Stimulated activated CD8-positive, alpha-beta memory T cell treated with anti-CD3 and anti-CD28 coated beads, Interleukin-2, amount 100 ng/mL, for 48 hours (primary cell): ENCODE results near the gene SEMA3F.
A peak's percentile ranks its signal among the peaks of the same experiment; 100 is the strongest.

Source experiments
- DNase-seq, 2 donors: peaks; one replicate each; pipeline ENCODE4 v3.0.0-alpha.2; 2020; ENCODE audit warnings: low read depth in 2 of 2

Gene SEMA3F

DNA sequence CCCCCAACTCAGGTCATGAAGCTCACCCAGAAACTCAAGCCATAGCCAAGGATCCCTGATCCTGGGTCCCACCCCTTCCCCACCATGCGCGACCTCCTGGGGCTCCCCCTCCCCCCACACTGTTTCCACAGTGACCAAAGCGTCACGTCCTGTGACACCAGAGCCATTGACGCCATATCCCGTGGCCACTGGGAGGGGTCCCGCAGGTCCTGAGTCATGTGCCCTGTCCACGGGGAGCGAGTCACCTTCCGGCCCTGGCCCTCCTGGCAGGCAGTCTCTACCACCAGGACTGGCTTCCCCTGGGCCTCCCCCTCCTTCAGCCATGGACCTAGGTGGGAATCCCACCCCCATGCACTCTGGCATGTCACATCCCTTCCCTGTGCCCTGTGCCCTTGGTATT is 15.6 kb downstream of the SEMA3F start:
- no peak for DNase-seq

DNA sequence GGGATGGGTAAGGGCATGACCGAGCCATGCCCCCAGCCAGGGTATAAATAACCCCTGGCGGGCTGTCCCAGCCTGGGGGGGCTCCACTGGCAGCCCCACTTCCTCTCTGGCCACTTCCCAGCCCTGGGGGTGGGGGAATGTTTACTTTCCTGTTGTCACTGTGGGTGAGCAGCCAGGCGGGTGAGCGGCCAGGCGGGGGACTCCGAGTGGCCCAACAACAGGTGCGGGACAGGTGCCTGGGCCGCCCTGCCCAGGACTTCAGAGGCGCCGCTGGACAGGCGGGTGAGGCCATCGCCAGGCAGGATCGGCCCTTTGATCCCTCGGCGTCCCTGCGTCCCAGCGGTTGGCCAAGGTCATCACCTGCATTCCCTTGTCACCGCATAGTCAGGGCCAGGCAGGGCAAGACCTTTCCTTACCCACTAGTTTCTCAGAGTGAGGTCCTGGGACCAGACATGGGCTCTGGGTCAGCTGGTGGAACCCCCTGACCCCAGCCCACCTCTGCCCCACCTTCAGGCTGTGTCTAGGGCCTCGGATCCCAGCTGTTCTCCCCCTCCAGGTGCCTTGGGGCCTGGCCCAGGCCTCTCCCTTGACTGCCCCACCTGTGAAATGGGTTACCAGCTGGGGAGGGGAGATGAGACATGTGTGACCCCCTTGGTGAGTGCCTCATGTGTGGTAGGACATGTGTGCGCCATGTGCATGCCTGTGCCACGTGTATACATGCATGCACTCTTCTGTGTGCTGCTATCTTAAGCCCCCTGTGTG is 16.6 kb downstream of the SEMA3F start:
- no peak for DNase-seq

DNA sequence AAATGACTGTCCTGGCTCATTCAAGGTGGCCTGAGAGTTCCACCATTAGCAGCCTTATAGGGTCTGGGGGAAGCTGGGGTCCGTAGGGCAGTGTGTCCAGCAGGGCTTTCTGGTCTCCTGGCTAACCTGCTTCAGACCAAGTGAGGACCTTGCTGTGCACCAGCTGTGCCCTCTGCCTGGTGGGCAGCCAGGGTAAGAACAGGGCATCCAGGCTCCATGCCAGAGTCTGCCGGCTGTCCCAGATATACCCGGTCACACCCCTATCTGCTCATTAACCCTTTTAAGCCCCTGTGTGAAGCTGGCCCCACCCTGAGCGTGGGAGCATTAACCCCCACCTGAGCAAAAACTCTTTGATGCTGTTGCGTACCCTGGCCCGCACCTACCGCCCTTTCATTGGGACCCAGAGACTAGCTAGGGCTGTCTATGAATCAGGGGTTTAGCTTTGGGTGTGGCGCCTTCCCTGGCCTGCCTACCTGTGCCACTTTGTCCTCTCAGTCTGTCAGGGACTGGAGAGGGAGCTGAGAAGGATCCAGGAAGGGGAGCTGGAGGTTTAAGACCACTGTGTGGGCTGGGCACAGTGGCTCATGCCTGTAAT is 17.6 kb downstream of the SEMA3F start:
- DNase-seq: no peak

GRCh38 chr3:50173685-50174516 is 18.8 kb downstream of the SEMA3F start:
- no peak for DNase-seq

GRCh38 chr3:50174517-50174895 is 19.4 kb downstream of the SEMA3F start:
- no peak for DNase-seq

- no peak for DNase-seq
Measured at GRCh38 chr3:50174947-50175524, 19.9 kb downstream of the SEMA3F start.

DNA sequence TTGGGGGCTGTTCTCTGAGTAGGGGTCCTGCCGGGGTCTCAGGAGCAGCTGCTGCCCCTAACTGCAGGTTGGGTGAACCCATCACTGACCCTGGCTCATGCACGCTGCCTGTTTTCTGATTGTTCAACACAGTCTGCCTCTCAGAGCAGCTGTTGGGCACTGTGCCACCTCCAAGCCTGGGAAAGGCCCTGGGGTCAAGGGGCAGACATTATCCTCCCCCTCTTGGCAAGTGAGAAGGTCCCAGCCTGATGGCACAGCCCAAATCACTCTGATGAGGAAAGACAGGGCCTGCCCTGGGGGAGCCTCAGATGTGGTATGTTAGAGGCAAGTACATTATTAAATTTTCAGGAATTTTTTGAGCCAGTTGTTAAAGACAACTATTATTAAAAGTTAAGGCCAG is 22.2 kb downstream of the SEMA3F start:
- no peak for DNase-seq

DNA sequence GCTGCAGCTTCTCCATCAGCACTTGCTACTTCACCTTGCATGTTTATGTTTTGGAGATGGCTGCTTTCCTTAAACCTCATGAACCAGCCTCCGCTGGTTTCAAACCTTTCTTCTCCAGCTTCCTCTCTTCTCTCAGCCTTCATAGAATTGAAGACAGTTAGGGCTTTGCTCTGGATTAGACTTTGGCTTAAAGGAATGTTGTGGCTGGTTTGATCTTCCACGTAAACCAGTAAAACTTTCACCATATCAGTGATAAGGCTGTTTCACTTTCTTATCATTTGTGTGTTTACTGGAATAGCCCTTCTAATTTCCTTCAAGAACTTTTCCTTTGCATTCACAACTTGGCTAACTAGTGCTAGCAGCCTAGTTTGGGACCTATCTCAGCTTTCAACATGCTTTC is 24.6 kb downstream of the SEMA3F start:
- no peak for DNase-seq

DNA sequence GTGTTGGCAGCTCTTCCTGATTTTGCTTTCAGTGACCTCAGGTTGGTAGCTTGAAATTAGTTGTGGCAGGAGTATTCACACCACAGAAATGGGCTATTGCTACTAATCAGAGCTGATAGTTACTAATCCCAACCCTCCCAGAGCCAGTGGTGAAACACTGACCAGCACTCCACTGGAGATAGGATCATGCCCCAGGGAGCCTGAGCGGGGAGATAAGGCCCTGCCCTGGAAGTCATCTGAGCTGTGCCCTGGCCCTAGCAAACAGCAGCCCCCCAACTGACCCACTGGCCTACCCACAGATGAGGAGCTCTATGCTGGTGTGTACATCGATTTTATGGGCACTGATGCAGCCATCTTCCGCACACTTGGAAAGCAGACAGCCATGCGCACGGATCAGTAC is 26.9 kb downstream of the SEMA3F start:
- no peak for DNase-seq

- no peak for DNase-seq
Measured at GRCh38 chr3:50182533-50183099, 27.5 kb downstream of the SEMA3F start.

GRCh38 chr3:50183755-50184154 is 28.6 kb downstream of the SEMA3F start:
- no peak for DNase-seq

- DNase-seq: no peak
Measured at GRCh38 chr3:50184242-50184978, 29.3 kb downstream of the SEMA3F start.

DNA sequence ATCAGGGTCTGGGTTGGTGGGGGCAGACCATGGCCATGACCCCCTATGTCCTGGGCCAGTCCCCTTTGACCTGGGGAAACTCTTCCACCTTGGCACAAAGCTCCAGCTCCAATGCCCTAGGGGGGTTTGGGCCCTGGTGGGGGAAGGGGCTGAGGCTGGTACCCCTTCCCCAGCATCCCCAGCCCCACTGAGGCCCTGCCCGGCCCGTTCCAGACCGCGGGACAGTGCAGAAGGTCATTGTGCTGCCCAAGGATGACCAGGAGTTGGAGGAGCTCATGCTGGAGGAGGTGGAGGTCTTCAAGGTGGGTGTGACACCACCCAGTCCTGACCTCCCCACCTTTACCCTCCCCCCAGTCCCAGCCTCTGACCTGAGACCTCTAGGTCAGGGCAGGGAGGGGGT is 30.1 kb downstream of the SEMA3F start:
- no peak for DNase-seq

DNA sequence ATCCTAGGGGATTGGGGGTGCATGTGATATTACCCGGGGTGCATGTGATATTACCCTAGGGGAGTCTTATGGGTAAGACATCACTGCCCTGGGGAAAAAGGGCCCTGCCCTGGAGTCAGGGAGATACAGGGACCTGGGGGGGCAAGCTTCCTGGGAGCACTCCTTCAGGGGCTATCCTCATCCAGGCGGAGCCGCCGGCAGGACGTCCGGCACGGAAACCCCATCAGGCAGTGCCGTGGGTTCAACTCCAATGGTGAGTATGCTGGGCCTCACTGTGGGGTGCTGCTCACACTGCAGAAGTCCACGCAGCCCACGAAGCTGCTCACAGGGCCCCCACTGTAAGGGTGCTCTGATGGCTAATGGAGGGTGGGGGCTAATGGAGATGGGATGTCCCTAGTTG is 31.0 kb downstream of the SEMA3F start:
- DNase-seq: no peak

GRCh38 chr3:50187750-50188149 is 32.6 kb downstream of the SEMA3F start:
- no peak for DNase-seq

GRCh38 chr3:50189274-50189673 is 34.1 kb downstream of the SEMA3F start:
- DNase-seq: no peak

GRCh38 chr3:50189989-50190388 is 34.9 kb downstream of the SEMA3F start:
- no peak for DNase-seq

GRCh38 chr3:50190936-50191660 is 36.0 kb downstream of the SEMA3F start, which contains the start of gene GNAT1:
Gene GNAT1, plus strand, starts transcription at chr3:50191610. Its CDS starts 116 bp downstream, at chr3:50191726.
- DNase-seq: no peak

- no peak for DNase-seq
Measured at GRCh38 chr3:50192124-50192523, 37.0 kb downstream of the SEMA3F start.

- peak; percentile 76 to 82 for DNase-seq
Measured at GRCh38 chr3:50192689-50193141, 37.6 kb downstream of the SEMA3F start.
